A549 (cell line): ENCODE results near the gene BACH1. TPM values are rescaled to one million over a fixed set of nuclear protein-coding genes. Genes with fewer than 3 reads are reported as not detected.

Experiments
- ATAC-seq, 2 experiments: fragments of 200-7000 bp in 1 of 2; fragments of >200 bp in 1 of 2; cut with Nextera tagmentation in 1 of 2; cut with Tn5 transposase in 1 of 2; 3 replicates each; pipeline versions ENCODE4 v1.8.0 to v1.9.1; 2018 to 2020; ENCODE audit warnings: mild to moderate bottlenecking in 1 of 2, moderate library complexity in 1 of 2
- CTCF ChIA-PET: fragments of 300-600 bp; sonication (Branson Sonifier 250); formaldehyde crosslinking; extraction: SDS; loops from one replicate; lab custom pipeline; 2021; ENCODE audit warnings: antibody characterized with exemption, inconsistent platforms; lab: Yijun Ruan, JAX
- POLR2A ChIA-PET: fragments of 350-600 bp; formaldehyde crosslinking; extraction: SDS; loops from one replicate; lab custom pipeline; 2021; ENCODE audit warnings: antibody characterized with exemption, inconsistent platforms; lab: Yijun Ruan, JAX
- DNase-seq, 2 experiments: peaks; one replicate each; pipeline versions ENCODE4 v3.0.0 to v3.0.0-alpha.2; 2011 to 2016; ENCODE audit warnings: low read depth in 1 of 2, low spot score in 1 of 2
- FAIRE-seq: peaks from 2 replicates; lab custom pipeline; 2011; peaks lifted over from hg19 to GRCh38; lab: Jason Lieb, UNC
- H3K27ac ChIP-seq, 2 experiments: fragments of >200 bp; sonication (Bioruptor Twin); formaldehyde crosslinking; 3 replicates each; pipeline ENCODE4 v1.5.1; 2016 to 2017
- H3K4me1 ChIP-seq: fragments of >200 bp; sonication (Bioruptor Twin); formaldehyde crosslinking; 3 replicates; pipeline ENCODE4 v1.6.1; 2016
- H3K4me2 ChIP-seq: fragments of >200 bp; sonication (Bioruptor Twin); formaldehyde crosslinking; 3 replicates; pipeline ENCODE4 v1.6.1; 2016
- H3K4me3 ChIP-seq: fragments of >200 bp; sonication (Bioruptor Twin); formaldehyde crosslinking; 3 replicates; pipeline ENCODE4 v1.5.1; 2016
- H3K9me3 ChIP-seq: fragments of >200 bp; sonication (Bioruptor Twin); formaldehyde crosslinking; 3 replicates; pipeline ENCODE4 v1.6.1; 2016
- CEBPB ChIP-seq, 2 experiments: fragments of >200 bp in 1 of 2; sonication (Bioruptor Twin) in 1 of 2; formaldehyde crosslinking in 1 of 2; IDR thresholded peaks; 2 replicates each; pipeline ENCODE4 v1.6.1; 2012 to 2016
- CHD4 ChIP-seq: fragments of 200-600 bp; sonication (generic); IDR thresholded peaks from 2 replicates; pipeline ENCODE4 v1.6.1; 2016; ENCODE audit warnings: antibody characterized with exemption, mild to moderate bottlenecking, borderline replicate concordance
- ESRRA ChIP-seq: fragments of 150-350 bp; IDR thresholded peaks from 2 replicates; pipeline ENCODE4 v1.6.1; 2014; ENCODE audit warnings: mild to moderate bottlenecking, low read length, borderline replicate concordance
- FOSB ChIP-seq: fragments of 250-450 bp; sonication (Bioruptor Pico); IDR thresholded peaks from 2 replicates; pipeline ENCODE4 v1.5.0; 2020; ENCODE audit warnings: mild to moderate bottlenecking, moderate library complexity
- FOSL2 ChIP-seq, 2 experiments: fragments of 450-650 bp in 1 of 2; fragments of >200 bp in 1 of 2; sonication (Bioruptor Twin) in 1 of 2; formaldehyde crosslinking; IDR thresholded peaks; 2 replicates each; pipeline versions ENCODE4 v1.5.0 to v1.6.1; 2016 to 2020; ENCODE audit warnings: mild to moderate bottlenecking in 1 of 2, moderate library complexity in 1 of 2
- HOXB5 ChIP-seq: fragments of 250-450 bp; sonication (Bioruptor Pico); IDR thresholded peaks from 2 replicates; pipeline ENCODE4 v1.5.0; 2020; ENCODE audit warnings: mild to moderate bottlenecking, moderate library complexity
- KDM1A ChIP-seq: fragments of 200-600 bp; sonication (generic); IDR thresholded peaks from 2 replicates; pipeline ENCODE4 v1.6.1; 2016; ENCODE audit warnings: low read depth, mild to moderate bottlenecking
- MAFK ChIP-seq: fragments of 450-650 bp; IDR thresholded peaks from 2 replicates; pipeline ENCODE4 v1.6.1; 2014; ENCODE audit not compliant: partially characterized antibody
- MAZ ChIP-seq: fragments of 150-350 bp; IDR thresholded peaks from 2 replicates; pipeline ENCODE4 v1.6.1; 2014; ENCODE audit warnings: antibody characterized with exemption, low read depth, low read length, borderline replicate concordance
- MYC ChIP-seq: IDR thresholded peaks from 2 replicates; pipeline ENCODE4 v1.6.1; 2012; ENCODE audit warnings: mild to moderate bottlenecking, inconsistent platforms, low read length, improper control_type of control experiment, borderline replicate concordance
- NFE2L2 ChIP-seq: fragments of 150-350 bp; conservative IDR thresholded peaks from 2 replicates; pipeline ENCODE4 v1.6.1; 2014; ENCODE audit warnings: low read length
- NPAS2 ChIP-seq: fragments of 250-450 bp; sonication (Bioruptor Pico); IDR thresholded peaks from 2 replicates; pipeline ENCODE4 v1.8.0; 2022; ENCODE audit warnings: mild to moderate bottlenecking, moderate library complexity, borderline replicate concordance
- PHF8 ChIP-seq: fragments of 200-600 bp; sonication (generic); IDR thresholded peaks from 2 replicates; pipeline ENCODE4 v1.6.1; 2016; ENCODE audit warnings: low read depth, mild to moderate bottlenecking, antibody characterized with exemption, moderate library complexity, borderline replicate concordance
- POLR2AphosphoS2 ChIP-seq: conservative IDR thresholded peaks from 2 replicates; pipeline ENCODE4 v1.6.1; 2012; ENCODE audit warnings: low read length, improper control_type of control experiment, inconsistent platforms
- SREBF2 ChIP-seq: fragments of 450-650 bp; IDR thresholded peaks from 2 replicates; pipeline ENCODE4 v1.6.1; 2014; ENCODE audit warnings: mild to moderate bottlenecking, moderate library complexity
- TP53 ChIP-seq: fragments of 250-450 bp; sonication (Bioruptor Pico); IDR thresholded peaks from 2 replicates; pipeline ENCODE4 v1.5.0; 2021; ENCODE audit warnings: mild to moderate bottlenecking, moderate library complexity
- ZFP36 ChIP-seq: fragments of 450-650 bp; IDR thresholded peaks from 2 replicates; pipeline ENCODE4 v1.6.1; 2014; ENCODE audit warnings: borderline replicate concordance; ENCODE audit not compliant: partially characterized antibody
- WGBS: methylation state at CpG from one replicate; pipeline ENCODE4 v1.1.6; 2017; ENCODE audit errors: missing lambda C conversion rate; 5-methylcytosine and 5-hydroxymethylcytosine counted together
- polyA plus RNA-seq, 4 experiments: library from polyadenylated mRNA; depleted of rRNA in 3 of 4; stranded (reverse); fragments of >200 nt; fragmentation: RNase III in 1 of 4; extraction: RNeasy Plus Mini Kit Qiagen cat#74134 plus additional on column Dnase treatment in 1 of 4; gene quantifications; 2 replicates in 3 of 4; 3 replicates in 1 of 4; pipeline ENCODE4 v1.2.3, GENCODE V29; 2011 to 2017
- TF ChIP-seq, protein P1 (sequence below): IDR thresholded peaks from 2 replicates; pipeline ENCODE4 v1.6.1; 2012
- TF ChIP-seq, protein P2 (sequence below): fragments of >200 bp; sonication (Bioruptor Twin); formaldehyde crosslinking; IDR thresholded peaks from 3 replicates; pipeline ENCODE4 v1.5.1; 2016
- TF ChIP-seq, protein P3 (sequence below): fragments of 250-450 bp; sonication (Bioruptor Pico); IDR thresholded peaks from 2 replicates; pipeline ENCODE4 v1.5.0; 2021; ENCODE audit warnings: mild to moderate bottlenecking, moderate library complexity, borderline replicate concordance
- TF ChIP-seq, protein P4 (sequence below): fragments of 450-650 bp; IDR thresholded peaks from 2 replicates; pipeline ENCODE4 v1.6.1; 2014; ENCODE audit warnings: antibody characterized with exemption
- TF ChIP-seq, protein P5 (sequence below): IDR thresholded peaks from 2 replicates; pipeline ENCODE4 v1.6.1; 2012; ENCODE audit warnings: low read depth, borderline replicate concordance
- TF ChIP-seq, protein P6 (sequence below): fragments of >200 bp; sonication (Bioruptor Twin); formaldehyde crosslinking; IDR thresholded peaks from 3 replicates; pipeline ENCODE4 v1.6.1; 2016

BACH1 gene
- polyA plus RNA-seq, 2 of the 4 experiments (the other 2 are of a cell fraction) = 5.0 to 21.4 TPM

DNA sequence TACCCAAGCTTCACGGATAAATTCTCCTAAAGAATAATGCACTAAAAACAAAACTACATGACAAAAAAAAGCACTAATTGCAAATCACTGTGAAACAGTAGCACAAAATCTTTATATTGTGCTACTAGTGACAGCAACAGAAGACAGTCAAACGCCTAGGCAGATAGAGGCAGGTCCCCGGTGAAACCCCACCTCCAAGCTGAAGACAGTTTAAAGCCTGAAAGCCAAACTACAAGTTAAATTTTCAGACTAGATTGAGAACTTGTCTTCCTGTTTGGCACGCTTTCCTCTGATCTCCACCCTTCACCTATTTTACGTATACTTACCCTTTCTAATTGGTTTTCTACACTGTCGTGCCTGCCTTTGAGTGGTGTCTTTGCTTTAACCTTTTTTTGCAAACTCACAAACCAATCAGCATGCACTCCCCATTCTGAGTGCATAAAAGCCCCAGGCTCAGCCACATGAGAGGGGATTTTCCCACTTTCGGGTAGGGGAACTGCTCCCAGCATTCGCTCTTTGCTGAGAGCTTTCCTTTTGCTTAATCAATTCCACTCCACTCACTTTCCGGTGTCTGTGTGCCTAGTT lies 3.6 kb upstream of the BACH1 start:
- CTCF ChIA-PET = no interaction called here
- H3K4me3 ChIP-seq = no peak overlapping the region
- no peak overlapping the region for H3K4me2 ChIP-seq
- no peak for FAIRE-seq
- WGBS = 92% methylated on average over 9 of the region's 9 CpGs
- ATAC-seq = no peak
- TF ChIP-seq NPAS2 (CRISPR knock-in tag) (no peak), MYC (no peak), TP53 (CRISPR knock-in tag) (no peak), MAFK (no peak)
- TF ChIP-seq, protein P1, sequence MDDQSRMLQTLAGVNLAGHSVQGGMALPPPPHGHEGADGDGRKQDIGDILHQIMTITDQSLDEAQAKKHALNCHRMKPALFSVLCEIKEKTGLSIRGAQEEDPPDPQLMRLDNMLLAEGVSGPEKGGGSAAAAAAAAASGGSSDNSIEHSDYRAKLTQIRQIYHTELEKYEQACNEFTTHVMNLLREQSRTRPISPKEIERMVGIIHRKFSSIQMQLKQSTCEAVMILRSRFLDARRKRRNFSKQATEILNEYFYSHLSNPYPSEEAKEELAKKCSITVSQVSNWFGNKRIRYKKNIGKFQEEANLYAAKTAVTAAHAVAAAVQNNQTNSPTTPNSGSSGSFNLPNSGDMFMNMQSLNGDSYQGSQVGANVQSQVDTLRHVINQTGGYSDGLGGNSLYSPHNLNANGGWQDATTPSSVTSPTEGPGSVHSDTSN = no peak
- TF ChIP-seq, protein P2, sequence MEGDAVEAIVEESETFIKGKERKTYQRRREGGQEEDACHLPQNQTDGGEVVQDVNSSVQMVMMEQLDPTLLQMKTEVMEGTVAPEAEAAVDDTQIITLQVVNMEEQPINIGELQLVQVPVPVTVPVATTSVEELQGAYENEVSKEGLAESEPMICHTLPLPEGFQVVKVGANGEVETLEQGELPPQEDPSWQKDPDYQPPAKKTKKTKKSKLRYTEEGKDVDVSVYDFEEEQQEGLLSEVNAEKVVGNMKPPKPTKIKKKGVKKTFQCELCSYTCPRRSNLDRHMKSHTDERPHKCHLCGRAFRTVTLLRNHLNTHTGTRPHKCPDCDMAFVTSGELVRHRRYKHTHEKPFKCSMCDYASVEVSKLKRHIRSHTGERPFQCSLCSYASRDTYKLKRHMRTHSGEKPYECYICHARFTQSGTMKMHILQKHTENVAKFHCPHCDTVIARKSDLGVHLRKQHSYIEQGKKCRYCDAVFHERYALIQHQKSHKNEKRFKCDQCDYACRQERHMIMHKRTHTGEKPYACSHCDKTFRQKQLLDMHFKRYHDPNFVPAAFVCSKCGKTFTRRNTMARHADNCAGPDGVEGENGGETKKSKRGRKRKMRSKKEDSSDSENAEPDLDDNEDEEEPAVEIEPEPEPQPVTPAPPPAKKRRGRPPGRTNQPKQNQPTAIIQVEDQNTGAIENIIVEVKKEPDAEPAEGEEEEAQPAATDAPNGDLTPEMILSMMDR = no peak
- TF ChIP-seq, protein P3, sequence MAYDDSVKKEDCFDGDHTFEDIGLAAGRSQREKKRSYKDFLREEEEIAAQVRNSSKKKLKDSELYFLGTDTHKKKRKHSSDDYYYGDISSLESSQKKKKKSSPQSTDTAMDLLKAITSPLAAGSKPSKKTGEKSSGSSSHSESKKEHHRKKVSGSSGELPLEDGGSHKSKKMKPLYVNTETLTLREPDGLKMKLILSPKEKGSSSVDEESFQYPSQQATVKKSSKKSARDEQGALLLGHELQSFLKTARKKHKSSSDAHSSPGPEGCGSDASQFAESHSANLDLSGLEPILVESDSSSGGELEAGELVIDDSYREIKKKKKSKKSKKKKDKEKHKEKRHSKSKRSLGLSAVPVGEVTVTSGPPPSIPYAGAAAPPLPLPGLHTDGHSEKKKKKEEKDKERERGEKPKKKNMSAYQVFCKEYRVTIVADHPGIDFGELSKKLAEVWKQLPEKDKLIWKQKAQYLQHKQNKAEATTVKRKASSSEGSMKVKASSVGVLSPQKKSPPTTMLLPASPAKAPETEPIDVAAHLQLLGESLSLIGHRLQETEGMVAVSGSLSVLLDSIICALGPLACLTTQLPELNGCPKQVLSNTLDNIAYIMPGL (CRISPR knock-in tag) = no peak
- POLR2A ChIA-PET = no interaction called here
- H3K27ac ChIP-seq = no peak overlapping the region
- DNase-seq = no peak
- no peaks in the 10 kb centered on the region for H3K9me3 ChIP-seq
- H3K4me1 ChIP-seq = peaks cover 5% of the 10 kb centered on the region

DNA sequence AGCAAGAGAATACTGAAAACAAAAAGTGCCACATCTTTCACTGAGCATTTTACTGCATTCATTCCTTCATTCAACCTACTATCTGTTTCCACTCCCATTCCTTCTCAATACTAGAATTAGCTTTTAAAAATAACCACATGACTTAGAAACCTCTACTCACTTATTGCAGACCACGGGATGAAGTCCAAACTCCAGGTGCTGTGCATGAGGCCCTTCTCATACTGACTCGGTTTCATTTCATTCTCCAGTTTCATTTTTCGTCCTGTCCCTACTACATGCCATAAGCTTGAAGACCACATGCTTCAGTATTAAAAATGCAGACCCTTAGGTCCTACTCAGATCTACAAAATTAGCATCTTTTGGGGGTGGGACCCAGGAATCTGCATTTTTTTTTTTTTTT lies 2.3 kb upstream of the BACH1 start:
- Histone ChIP-seq H3K4me1 (peaks cover 18% of the 10 kb centered on the region), H3K4me2 (no peak overlapping the region), H3K9me3 (no peaks in the 10 kb centered on the region), H3K4me3 (no peak overlapping the region), H3K27ac (no peak overlapping the region)
- CTCF ChIA-PET = interaction anchor here (0.7 to 1.0 kb wide), 3 partner anchors 52 to 132 kb away, joined by 3 to 4 read pairs (median 3); no protein-coding TSS in a partner anchor
- no peak for TF ChIP-seq POLR2AphosphoS2
- TF ChIP-seq FOSL2 (IDR thresholded peaks at IDR 0.05) = no peak
- TF ChIP-seq FOSL2 (CRISPR knock-in tag; IDR thresholded peaks at IDR 0.05) = no peak
- no peak for TF ChIP-seq ZFP36
- TF ChIP-seq PHF8 = no peak
- no peak for TF ChIP-seq NFE2L2
- TF ChIP-seq, protein P4, sequence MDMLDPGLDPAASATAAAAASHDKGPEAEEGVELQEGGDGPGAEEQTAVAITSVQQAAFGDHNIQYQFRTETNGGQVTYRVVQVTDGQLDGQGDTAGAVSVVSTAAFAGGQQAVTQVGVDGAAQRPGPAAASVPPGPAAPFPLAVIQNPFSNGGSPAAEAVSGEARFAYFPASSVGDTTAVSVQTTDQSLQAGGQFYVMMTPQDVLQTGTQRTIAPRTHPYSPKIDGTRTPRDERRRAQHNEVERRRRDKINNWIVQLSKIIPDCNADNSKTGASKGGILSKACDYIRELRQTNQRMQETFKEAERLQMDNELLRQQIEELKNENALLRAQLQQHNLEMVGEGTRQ = no peak
- no peak for TF ChIP-seq ESRRA
- no peak for TF ChIP-seq CEBPB (IDR thresholded peaks at IDR 0.05)
- TF ChIP-seq, protein P5, sequence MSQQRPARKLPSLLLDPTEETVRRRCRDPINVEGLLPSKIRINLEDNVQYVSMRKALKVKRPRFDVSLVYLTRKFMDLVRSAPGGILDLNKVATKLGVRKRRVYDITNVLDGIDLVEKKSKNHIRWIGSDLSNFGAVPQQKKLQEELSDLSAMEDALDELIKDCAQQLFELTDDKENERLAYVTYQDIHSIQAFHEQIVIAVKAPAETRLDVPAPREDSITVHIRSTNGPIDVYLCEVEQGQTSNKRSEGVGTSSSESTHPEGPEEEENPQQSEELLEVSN = no peak
- no peak for TF ChIP-seq SREBF2
- TF ChIP-seq KDM1A = no peak
- TF ChIP-seq HOXB5 (CRISPR knock-in tag) = no peak
- TF ChIP-seq CHD4 = no peak
- TF ChIP-seq MAZ = no peak
- no peak for TF ChIP-seq FOSB
- TF ChIP-seq, protein P6, sequence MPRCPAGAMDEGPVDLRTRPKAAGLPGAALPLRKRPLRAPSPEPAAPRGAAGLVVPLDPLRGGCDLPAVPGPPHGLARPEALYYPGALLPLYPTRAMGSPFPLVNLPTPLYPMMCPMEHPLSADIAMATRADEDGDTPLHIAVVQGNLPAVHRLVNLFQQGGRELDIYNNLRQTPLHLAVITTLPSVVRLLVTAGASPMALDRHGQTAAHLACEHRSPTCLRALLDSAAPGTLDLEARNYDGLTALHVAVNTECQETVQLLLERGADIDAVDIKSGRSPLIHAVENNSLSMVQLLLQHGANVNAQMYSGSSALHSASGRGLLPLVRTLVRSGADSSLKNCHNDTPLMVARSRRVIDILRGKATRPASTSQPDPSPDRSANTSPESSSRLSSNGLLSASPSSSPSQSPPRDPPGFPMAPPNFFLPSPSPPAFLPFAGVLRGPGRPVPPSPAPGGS = no peak
- DNase-seq (no peak), ATAC-seq (no peak), FAIRE-seq (no peak)
- 82% methylated on average over 3 of the region's 3 CpGs for WGBS
- POLR2A ChIA-PET = no interaction called here
